ENCODE measurements around the gene KRT86.

Gene KRT86

GRCh38 chr12:52274521-52275120 lies at the start of gene KRT86:
TSS of gene KRT86 (plus strand) at chr12:52274645. CDS start at chr12:52301917, 27,272 bp downstream.
- DNase-seq, result no peak

DNA sequence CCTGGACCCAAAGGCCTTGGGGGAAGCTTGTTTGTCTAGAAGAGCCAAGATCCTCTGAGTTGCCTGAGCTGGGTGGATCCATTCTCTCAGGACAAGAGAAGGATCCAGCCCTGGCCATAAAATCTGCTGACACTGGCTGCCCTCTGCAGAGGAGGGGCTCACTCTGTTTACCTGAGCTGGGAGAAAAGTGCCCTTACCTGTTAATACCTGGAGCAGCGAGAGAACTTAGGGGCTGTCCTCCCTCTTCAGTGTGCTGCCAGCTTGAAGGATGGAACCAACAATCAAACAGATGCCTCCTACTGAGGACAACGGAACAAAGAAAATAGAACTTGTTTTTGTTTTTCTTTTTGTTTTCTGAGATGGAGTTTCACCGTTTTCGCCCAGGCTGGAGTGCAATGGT lies 48.7 kb upstream of the KRT86 start:
- no peak for DNase-seq

GRCh38 chr12:52226446-52226845 lies 48.0 kb upstream of the KRT86 start:
- DNase-seq, result no peak

- DNase-seq, result no peak
Measured at GRCh38 chr12:52227606-52228166, 46.8 kb upstream of the KRT86 start.

- no peak for DNase-seq
Measured at GRCh38 chr12:52228366-52228765, 46.1 kb upstream of the KRT86 start.

DNA sequence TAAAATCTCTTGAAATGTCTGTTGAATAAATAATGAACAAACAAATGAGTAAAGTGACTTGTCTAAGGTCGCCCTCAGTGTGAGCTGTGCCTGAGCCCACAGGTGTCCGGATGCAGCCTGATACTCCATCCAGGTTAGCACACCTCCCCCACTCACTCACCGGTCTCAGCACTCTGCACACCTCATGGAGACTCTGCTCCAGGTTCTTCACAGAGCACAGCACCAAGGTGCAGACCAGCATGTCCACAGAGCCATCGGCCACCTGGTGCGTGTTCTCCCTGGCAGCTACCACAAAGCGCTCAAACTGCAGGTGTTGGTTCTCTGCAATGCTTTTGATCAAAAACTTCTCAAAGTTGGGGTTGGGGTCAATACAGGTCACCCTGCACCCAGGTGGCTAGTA lies 45.5 kb upstream of the KRT86 start:
- no peak for DNase-seq

- no peak for DNase-seq
Measured at GRCh38 chr12:52229836-52230343, 44.6 kb upstream of the KRT86 start.

- peak; percentile 14 for DNase-seq
Measured at GRCh38 chr12:52230364-52231281, 43.8 kb upstream of the KRT86 start.

DNA sequence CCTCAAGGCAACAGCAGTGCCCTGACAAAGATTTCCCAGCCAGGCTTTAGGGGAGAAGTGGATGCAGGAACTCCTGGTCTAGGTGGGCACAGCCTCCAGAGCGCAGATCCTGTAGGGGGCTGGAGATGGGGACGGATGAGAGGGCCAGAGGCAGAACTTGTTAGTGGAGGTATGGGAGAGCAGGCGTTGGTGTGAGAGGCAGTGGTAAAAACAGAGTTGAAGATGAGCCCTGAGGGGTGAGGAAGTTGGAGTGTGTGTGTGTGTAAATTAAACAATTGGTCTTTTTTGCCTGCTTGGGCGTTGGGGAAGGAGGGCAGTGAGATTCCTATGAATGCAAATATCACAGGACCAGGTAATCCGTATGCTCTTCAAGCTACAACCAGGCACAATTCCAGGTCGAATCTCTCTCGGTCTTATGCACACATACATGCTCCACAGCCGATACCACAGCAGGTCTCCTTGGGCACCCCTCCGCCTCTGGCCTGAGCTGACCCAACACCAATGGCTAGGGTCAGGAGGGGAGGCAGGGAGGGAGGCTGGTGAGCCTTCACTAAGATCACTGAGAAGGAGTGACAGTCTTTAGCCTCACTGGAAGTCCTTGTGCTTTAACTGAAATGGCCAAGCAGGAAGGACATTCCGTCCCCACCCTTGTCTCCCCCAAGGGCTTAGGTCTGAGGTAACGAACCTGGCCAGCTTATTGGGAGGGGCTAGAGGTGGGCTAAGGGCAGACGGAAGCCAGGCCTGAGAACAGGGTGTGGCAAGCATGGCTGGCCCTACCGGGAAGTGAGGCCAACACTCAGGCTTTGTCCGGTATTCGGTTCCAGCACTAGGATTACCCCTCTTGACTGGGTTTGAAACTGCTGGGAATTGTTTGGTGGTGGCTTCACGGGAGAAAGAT lies 42.9 kb upstream of the KRT86 start:
- no peak for DNase-seq

- DNase-seq, result peak; percentile 79
Measured at GRCh38 chr12:52232203-52232673, 42.2 kb upstream of the KRT86 start.

- DNase-seq, result no peak
Measured at GRCh38 chr12:52232674-52233461, 41.6 kb upstream of the KRT86 start, which contains the start of gene KRT7. TSS of gene KRT7 (plus strand) at chr12:52233243. CDS start at chr12:52233297, 54 bp downstream.

GRCh38 chr12:52233462-52234207 lies 40.8 kb upstream of the KRT86 start:
- DNase-seq, result no peak

DNA sequence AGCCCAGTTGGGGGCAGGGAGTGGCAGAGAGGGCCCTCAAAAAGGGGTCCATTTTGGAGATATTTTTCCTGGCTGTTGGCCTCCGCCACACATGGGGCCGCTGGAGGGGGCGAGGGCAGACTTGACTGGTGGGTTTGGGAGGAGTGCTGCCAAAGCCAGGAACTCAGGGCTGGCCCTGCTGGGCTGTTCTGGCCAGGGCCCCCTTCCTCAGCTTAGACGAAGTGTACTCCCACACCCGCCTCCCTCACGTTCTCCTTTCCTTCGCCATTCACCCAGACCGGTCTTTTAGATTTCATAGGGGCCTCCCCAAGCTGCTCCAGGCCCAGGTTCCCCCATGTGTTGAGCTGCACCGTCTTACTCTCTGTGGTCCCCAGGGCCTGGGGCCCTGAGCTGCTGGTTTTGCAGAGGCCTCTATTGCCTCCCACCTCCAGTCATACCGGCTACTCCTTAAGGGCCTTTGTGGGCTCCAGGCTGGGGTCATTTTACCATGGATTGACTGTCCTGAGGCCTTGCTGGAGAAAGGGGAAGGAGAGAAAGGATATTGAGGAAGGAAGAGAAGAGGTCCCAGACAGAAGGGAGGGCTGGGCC lies 40.1 kb upstream of the KRT86 start:
- no peak for DNase-seq

GRCh38 chr12:52235001-52235764 lies 39.3 kb upstream of the KRT86 start:
- no peak for DNase-seq

DNA sequence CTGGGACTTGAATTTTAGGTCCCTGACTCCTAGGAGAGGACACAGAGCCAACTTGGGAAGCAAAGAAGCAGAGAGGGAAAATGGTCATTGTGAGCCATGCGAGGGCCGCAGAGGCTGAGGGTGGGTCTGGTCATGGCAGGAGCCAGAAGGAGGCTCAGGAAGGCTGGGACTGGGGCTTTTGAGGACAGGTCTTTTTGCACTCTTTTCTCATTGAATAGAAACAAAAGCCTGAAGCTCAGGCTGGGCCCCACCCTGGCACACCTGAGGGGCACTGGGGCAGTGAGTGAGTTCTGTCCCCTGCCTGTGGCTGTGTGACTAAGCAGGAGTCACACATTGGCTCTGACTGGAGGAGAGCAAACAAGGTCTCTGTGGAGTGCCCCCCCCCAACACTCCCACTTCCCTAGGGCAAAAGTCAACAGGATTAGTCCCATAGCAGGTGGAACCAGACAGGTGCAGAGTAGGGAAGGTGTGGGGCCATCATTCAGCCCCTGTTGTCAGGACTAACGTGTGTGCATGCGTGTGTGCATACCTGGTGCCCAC lies 38.6 kb upstream of the KRT86 start:
- DNase-seq, result peak; percentile 85

GRCh38 chr12:52236386-52237050 lies 37.9 kb upstream of the KRT86 start:
- DNase-seq, result no peak

DNA sequence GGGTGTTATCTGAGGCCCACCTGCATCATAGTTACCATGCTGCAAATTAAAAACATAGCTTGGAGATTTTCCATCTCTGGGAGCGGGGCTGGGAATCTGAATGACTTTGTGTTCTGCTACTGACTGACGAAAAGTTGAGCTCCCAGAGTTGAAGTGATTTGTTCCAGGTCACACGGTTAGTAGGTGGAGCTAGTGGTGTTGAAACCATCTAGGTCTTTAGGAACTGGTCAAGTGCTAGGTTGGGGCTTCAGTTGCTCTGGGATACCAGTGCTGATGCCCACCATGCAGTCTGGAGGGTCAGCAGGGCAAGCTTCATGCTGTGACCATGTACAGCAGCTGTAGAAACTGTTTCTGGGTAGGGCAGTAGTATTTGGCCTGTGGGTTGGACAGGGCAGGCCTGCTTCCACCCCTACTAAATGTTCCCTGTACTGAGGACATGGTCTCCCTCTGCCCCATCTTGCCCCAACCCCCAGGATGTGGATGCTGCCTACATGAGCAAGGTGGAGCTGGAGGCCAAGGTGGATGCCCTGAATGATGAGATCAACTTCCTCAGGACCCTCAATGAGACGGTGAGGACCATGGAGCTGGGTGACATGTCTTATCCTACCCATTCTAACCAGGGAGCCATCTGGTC lies 36.1 kb upstream of the KRT86 start:
- DNase-seq, result no peak

Measured in NCI-H345 (cell line).